ENCODE results near the gene SLC25A44. TPM values are rescaled to one million over a fixed set of nuclear protein-coding genes. Genes with fewer than 3 reads are reported as not detected.

Gene SLC25A44
- total and polyA plus RNA-seq, 9 donors, result 6.8 to 21.0 (median 16.8) TPM

DNA sequence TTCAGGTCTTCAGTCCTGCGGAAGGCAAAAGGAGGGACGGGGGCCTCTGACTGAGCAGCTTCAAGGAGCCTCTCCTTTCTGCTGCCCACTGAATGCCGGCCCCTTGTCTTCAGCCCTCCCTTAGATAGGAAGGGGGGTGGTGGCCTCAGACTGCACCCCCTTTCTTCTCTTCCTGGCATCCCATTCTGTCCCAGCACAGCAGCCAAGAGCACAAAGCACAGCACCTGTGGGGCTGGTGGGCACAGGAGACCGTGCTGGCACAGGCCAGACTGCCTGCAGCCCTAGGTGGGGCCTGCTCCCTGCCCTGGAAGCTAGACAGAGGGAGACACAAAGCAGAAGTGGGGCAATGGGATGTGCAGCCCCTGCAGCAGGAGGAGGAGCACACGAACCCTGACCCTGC is 55.7 kb downstream of the SLC25A44 start:
- Histone ChIP-seq H3K27ac (no peak overlapping the region), H3K4me1 (ENCODE audit: insufficient read depth) (peaks cover 4% of the 10 kb centered on the region), H3K36me3 (no peaks in the 10 kb centered on the region), H3K9me3 (no peaks in the 10 kb centered on the region), H3K27me3 (no peaks in the 10 kb centered on the region), H3K4me3 (no peak overlapping the region)
- intact Hi-C loops (cut with DNase I), result loop anchor here in 1 of 4 donors (5.0 kb wide), 1 partner anchor 283 kb away; no protein-coding TSS in a partner anchor
- DNase-seq, result no peak
- WGBS, 3 donors, result 52 to 68% (median 58%) methylated on average over 5 of the region's 5 CpGs
- TF ChIP-seq EP300 (IDR thresholded peaks at IDR 0.05) (no peak), POLR2A (IDR thresholded peaks at IDR 0.05) (no peak)
- TF ChIP-seq, protein P1, sequence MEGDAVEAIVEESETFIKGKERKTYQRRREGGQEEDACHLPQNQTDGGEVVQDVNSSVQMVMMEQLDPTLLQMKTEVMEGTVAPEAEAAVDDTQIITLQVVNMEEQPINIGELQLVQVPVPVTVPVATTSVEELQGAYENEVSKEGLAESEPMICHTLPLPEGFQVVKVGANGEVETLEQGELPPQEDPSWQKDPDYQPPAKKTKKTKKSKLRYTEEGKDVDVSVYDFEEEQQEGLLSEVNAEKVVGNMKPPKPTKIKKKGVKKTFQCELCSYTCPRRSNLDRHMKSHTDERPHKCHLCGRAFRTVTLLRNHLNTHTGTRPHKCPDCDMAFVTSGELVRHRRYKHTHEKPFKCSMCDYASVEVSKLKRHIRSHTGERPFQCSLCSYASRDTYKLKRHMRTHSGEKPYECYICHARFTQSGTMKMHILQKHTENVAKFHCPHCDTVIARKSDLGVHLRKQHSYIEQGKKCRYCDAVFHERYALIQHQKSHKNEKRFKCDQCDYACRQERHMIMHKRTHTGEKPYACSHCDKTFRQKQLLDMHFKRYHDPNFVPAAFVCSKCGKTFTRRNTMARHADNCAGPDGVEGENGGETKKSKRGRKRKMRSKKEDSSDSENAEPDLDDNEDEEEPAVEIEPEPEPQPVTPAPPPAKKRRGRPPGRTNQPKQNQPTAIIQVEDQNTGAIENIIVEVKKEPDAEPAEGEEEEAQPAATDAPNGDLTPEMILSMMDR (IDR thresholded peaks at IDR 0.05), result no peak

DNA sequence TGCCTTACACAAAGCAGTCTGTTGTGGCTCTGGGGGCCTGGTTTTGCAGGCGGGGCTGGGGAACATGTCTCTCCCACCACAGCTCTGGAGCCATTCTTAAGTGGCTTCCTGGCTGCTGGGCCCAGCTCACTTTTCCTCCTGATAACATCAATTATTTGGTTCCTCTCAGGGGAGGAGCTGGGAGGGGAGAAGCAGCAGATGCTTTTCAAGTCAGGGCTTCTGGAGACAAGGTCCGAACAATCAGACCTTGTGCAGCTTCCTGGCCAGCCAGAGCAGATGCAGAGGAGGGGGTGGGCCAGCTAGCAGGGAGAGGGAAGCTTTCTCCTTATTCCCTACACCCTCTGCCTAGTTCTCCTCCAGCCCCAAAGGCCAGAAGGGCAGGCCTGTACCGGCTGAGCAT is 57.6 kb downstream of the SLC25A44 start:
- Histone ChIP-seq H3K27me3 (no peaks in the 10 kb centered on the region), H3K4me3 (no peak overlapping the region), H3K36me3 (no peaks in the 10 kb centered on the region), H3K27ac (no peak overlapping the region), H3K9me3 (no peaks in the 10 kb centered on the region), H3K4me1 (ENCODE audit: insufficient read depth) (no peaks in the 10 kb centered on the region)
- TF ChIP-seq EP300 (IDR thresholded peaks at IDR 0.05) (no peak), POLR2A (IDR thresholded peaks at IDR 0.05) (no peak)
- TF ChIP-seq, protein P1 (IDR thresholded peaks at IDR 0.05), result no peak
- intact Hi-C loops (cut with DNase I), result no loop called here
- 38 to 46% (median 39%) methylated on average over 3 of the region's 3 CpGs for WGBS, 3 donors
- no peak for DNase-seq

GRCh38 chr1:156253634-156254033 is 59.7 kb downstream of the SLC25A44 start:
- no peak for DNase-seq
- no peak overlapping the region for H3K27ac ChIP-seq
- 88 to 90% (median 90%) methylated on average over 3 of the region's 3 CpGs for WGBS, 3 donors

GRCh38 chr1:156257711-156258110 is 63.8 kb downstream of the SLC25A44 start:
- intact Hi-C loops (cut with DNase I), result loop anchor here in 1 of 4 donors (2.0 kb wide), 1 partner anchor 15 kb away; no protein-coding TSS in a partner anchor
- H3K9me3 ChIP-seq, result no peaks in the 10 kb centered on the region
- no peaks in the 10 kb centered on the region for H3K4me1 ChIP-seq (ENCODE audit: insufficient read depth)
- H3K4me3 ChIP-seq, result no peak overlapping the region
- WGBS, 3 donors, result 90 to 95% (median 91%) methylated on average over 2 of the region's 2 CpGs
- H3K27me3 ChIP-seq, result no peaks in the 10 kb centered on the region
- TF ChIP-seq EP300 (IDR thresholded peaks at IDR 0.05) (no peak), POLR2A (IDR thresholded peaks at IDR 0.05) (no peak)
- TF ChIP-seq, protein P1 (IDR thresholded peaks at IDR 0.05), result no peak
- no peaks in the 10 kb centered on the region for H3K36me3 ChIP-seq
- no peak for DNase-seq
- no peak overlapping the region for H3K27ac ChIP-seq

More at GRCh38 chr1:156253634-156254033, 59.7 kb downstream of the SLC25A44 start:
- no peaks in the 10 kb centered on the region for H3K27me3 ChIP-seq
- TF ChIP-seq POLR2A (IDR thresholded peaks at IDR 0.05) (no peak), EP300 (IDR thresholded peaks at IDR 0.05) (no peak)
- TF ChIP-seq, protein P1 (IDR thresholded peaks at IDR 0.05), result no peak
- H3K9me3 ChIP-seq, result no peaks in the 10 kb centered on the region
- intact Hi-C loops (cut with DNase I), result no loop called here
- no peaks in the 10 kb centered on the region for H3K4me1 ChIP-seq (ENCODE audit: insufficient read depth)
- H3K4me3 ChIP-seq, result no peak overlapping the region
- no peaks in the 10 kb centered on the region for H3K36me3 ChIP-seq
